GM10248 (cell line): Measurements from ENCODE around the gene KIF5A.

Source experiments
- CTCF ChIA-PET: fragments of 300-600 bp; sonication (Branson Sonifier 250); formaldehyde crosslinking; extraction: SDS; loops from one replicate; lab custom pipeline; 2021; ENCODE audit warnings: antibody characterized with exemption; lab: Yijun Ruan, JAX
- POLR2A ChIA-PET: fragments of 350-650 bp; sonication (Branson Sonifier 250); formaldehyde crosslinking; extraction: SDS; loops from one replicate; lab custom pipeline; 2020; ENCODE audit warnings: antibody characterized with exemption; lab: Yijun Ruan, JAX
- DNase-seq: peaks from one replicate; pipeline ENCODE4 v3.0.0; 2012; ENCODE audit errors: extremely low spot score
- TF ChIP-seq, protein P1 (sequence below): IDR thresholded peaks from 2 replicates; pipeline ENCODE4 v1.5.1; 2012; ENCODE audit warnings: mild to moderate bottlenecking, low read depth; ENCODE audit errors: extremely low read depth, missing control alignments, control extremely low read depth

KIF5A gene

DNA sequence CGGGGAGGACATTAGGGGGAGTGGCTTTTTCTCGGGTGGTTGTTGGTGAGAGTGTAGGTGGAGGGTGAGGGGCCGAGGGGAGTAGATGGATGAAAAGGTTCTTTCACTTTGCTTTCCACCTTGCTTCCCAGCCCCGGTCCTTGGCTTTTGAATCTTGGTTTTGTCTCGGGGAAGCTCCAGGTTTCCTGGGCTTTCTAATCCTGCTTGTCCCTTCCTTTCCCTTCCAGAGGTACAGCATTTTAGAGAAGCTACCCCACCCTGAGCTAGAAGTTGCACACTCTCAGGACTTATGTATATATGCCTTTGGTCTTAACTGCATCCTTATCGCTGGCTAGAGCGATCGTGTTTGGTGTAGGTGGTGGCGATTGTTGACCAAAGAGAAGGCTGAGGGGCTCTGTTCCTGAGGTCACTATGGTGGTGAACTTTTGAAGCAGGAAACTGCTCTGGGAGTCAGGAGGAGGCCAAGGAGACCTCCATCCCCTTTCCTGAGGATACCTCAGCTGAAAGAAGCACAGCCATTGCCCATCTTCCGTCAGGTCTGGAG lies 42.0 kb downstream of the KIF5A start:
- no peak for DNase-seq
- TF ChIP-seq, protein P1, sequence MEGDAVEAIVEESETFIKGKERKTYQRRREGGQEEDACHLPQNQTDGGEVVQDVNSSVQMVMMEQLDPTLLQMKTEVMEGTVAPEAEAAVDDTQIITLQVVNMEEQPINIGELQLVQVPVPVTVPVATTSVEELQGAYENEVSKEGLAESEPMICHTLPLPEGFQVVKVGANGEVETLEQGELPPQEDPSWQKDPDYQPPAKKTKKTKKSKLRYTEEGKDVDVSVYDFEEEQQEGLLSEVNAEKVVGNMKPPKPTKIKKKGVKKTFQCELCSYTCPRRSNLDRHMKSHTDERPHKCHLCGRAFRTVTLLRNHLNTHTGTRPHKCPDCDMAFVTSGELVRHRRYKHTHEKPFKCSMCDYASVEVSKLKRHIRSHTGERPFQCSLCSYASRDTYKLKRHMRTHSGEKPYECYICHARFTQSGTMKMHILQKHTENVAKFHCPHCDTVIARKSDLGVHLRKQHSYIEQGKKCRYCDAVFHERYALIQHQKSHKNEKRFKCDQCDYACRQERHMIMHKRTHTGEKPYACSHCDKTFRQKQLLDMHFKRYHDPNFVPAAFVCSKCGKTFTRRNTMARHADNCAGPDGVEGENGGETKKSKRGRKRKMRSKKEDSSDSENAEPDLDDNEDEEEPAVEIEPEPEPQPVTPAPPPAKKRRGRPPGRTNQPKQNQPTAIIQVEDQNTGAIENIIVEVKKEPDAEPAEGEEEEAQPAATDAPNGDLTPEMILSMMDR, result no peak
- POLR2A ChIA-PET, result interaction anchor here (0.5 to 1.6 kb wide), 3 partner anchors 12 to 153 kb away, joined by 3 to 5 read pairs (median 3); partner anchors contain the start of genes DDIT3 and TSPAN31
- CTCF ChIA-PET, result interaction anchor here (1.1 to 5.1 kb wide), 8 partner anchors 9 to 134 kb away, joined by 3 to 63 read pairs (median 6); partner anchors contain the start of gene B4GALNT1

DNA sequence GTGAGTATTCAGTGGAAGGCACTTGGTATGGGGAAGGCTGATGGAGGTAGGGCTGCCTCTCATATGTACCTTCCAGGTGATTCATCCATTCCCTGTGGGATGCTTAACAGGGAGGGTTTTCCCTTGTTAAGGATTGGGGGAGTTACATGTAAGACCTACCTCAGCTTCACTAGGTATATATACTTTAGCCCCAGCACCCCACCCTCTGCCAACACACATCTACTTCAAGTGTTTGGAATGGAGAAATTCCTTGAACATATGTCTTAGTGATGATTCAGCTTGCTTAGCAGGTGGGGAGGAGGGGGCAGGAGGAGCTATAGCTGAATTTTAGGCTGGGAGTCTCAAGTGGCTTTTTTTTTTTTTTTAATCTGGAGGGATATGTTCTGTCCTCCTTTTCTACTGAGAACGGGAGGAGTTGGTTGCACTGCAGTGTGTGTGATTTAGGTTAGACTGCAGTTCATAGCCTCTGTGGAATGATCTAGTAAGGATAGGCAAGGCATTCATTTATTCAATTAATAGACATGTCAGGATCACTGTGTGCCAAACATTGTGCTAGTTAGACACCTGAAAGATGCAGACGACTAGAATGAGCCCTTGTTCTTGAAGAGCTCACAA lies 42.8 kb downstream of the KIF5A start:
- CTCF ChIA-PET, result interaction anchor here (0.9 to 5.1 kb wide), 9 partner anchors 10 to 41 kb away, joined by 3 to 63 read pairs (median 5); partner anchors contain the start of gene B4GALNT1
- no peak for DNase-seq
- TF ChIP-seq, protein P1, result no peak
- POLR2A ChIA-PET, result interaction anchor here (0.7 kb wide), 1 partner anchor 11 kb away, joined by 11 read pairs; no protein-coding TSS in a partner anchor

GRCh38 chr12:57593187-57593586 lies 43.3 kb downstream of the KIF5A start:
- TF ChIP-seq, protein P1, result no peak
- DNase-seq, result no peak
- POLR2A ChIA-PET, result interaction anchor here (0.6 to 0.7 kb wide), 2 partner anchors 11 to 32 kb away, joined by 6 to 11 read pairs; no protein-coding TSS in a partner anchor
- CTCF ChIA-PET, result interaction anchor here (0.9 to 5.1 kb wide), 9 partner anchors 10 to 41 kb away, joined by 3 to 63 read pairs (median 4); partner anchors contain the start of gene B4GALNT1

DNA sequence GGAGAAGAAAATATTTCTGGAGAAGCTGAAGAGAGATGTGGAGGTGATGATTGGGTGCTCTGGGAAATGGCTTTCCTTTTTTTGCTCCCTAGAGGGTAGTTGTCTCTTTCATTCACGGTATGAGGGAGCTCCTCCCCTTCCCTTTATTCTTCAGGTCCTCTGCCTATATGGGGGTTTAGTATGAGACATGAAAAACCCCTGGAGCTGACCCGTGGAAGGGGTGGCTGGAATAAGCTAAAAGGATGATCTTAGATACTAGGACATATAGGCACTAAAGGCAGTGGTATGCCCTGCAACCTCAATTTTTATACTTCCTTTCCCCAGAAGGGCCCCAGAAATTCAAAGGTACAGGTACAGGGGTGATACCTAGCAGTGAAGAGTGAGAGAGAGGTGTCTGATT lies 50.6 kb downstream of the KIF5A start:
- DNase-seq, result no peak
- TF ChIP-seq, protein P1, result no peak
- ChIA-PET POLR2A (interaction anchor here (1.5 kb wide), 1 partner anchor 82 kb away, joined by 3 read pairs; no protein-coding TSS in a partner anchor), CTCF (interaction anchor here (1.1 to 4.2 kb wide), 4 partner anchors 16 to 156 kb away, joined by 3 to 47 read pairs (median 4); no protein-coding TSS in a partner anchor)

DNA sequence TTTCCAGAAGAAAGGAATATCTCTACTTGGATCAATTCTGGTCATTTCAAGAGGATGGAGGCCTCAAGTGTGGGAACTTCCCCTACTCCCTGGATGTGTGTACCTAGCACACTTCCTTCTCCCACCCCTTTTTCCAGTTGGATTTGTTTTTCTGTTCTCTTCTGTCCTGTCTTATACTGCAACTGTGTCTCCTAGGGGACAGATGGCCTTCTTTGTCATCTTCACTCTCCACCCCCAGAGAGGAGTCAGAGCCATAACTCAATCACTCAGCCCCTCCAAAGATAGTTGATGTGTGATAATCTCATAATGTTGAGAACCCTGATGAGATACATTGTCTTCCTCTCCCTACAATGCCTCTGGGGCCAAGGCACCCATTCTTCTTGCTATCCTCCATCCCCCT lies 52.7 kb downstream of the KIF5A start:
- POLR2A ChIA-PET, result no interaction called here
- no peak for DNase-seq
- CTCF ChIA-PET, result interaction anchor here (0.9 to 1.4 kb wide), 3 partner anchors 12 to 149 kb away, joined by 3 to 4 read pairs (median 3); no protein-coding TSS in a partner anchor

GRCh38 chr12:57603324-57603723 lies 53.5 kb downstream of the KIF5A start:
- ChIA-PET POLR2A (interaction anchor here (0.6 kb wide), 1 partner anchor 12 kb away, joined by 3 read pairs; no protein-coding TSS in a partner anchor), CTCF (interaction anchor here (0.9 to 1.4 kb wide), 4 partner anchors 11 to 150 kb away, joined by 3 to 4 read pairs (median 3); no protein-coding TSS in a partner anchor)
- TF ChIP-seq, protein P1, result no peak
- DNase-seq, result no peak

More for the DNA sequence above, 52.7 kb downstream of the KIF5A start:
- TF ChIP-seq, protein P1, result no peak
